Non-pigmented ciliary epithelial cell (primary cell): ENCODE measurements around the gene RFTN1.
A peak's percentile ranks its signal among the peaks of the same experiment; 100 is the strongest.

Source experiments
- DNase-seq: peaks from one replicate; pipeline ENCODE4 v3.0.0-alpha.2; 2010; ENCODE audit warnings: low read depth

The RFTN1 gene

GRCh38 chr3:16486201-16486600 is 27.3 kb downstream of the RFTN1 start:
- DNase-seq = no peak

- no peak for DNase-seq
These were observed 28.0 kb downstream of the RFTN1 start for GRCh38 chr3:16485395-16485992.

GRCh38 chr3:16484984-16485383 is 28.5 kb downstream of the RFTN1 start:
- DNase-seq = no peak

- DNase-seq = peak; percentile 96
These were observed 29.3 kb downstream of the RFTN1 start for GRCh38 chr3:16484216-16484615.

- DNase-seq = no peak
These were observed 30.5 kb downstream of the RFTN1 start for GRCh38 chr3:16482770-16483531.

- DNase-seq = no peak
These were observed 31.2 kb downstream of the RFTN1 start for GRCh38 chr3:16482194-16482769.

GRCh38 chr3:16481546-16481897 is 32.0 kb downstream of the RFTN1 start:
- DNase-seq = no peak

GRCh38 chr3:16480861-16481545 is 32.5 kb downstream of the RFTN1 start:
- DNase-seq = no peak

- peak; percentile 79 for DNase-seq
These were observed 35.0 kb downstream of the RFTN1 start for GRCh38 chr3:16478516-16478915.

- DNase-seq = no peak
These were observed 36.0 kb downstream of the RFTN1 start for GRCh38 chr3:16477521-16477920.

GRCh38 chr3:16477056-16477455 is 36.4 kb downstream of the RFTN1 start:
- no peak for DNase-seq

GRCh38 chr3:16476636-16477035 is 36.9 kb downstream of the RFTN1 start:
- peak; percentile 95 for DNase-seq

- DNase-seq = no peak
These were observed 37.7 kb downstream of the RFTN1 start for GRCh38 chr3:16475766-16476165.

- DNase-seq = no peak
These were observed 38.6 kb downstream of the RFTN1 start for GRCh38 chr3:16474920-16475319.

- DNase-seq = peak; percentile 51
These were observed 39.3 kb downstream of the RFTN1 start for GRCh38 chr3:16474216-16474615.

- no peak for DNase-seq
These were observed 40.9 kb downstream of the RFTN1 start for GRCh38 chr3:16472593-16472992.

GRCh38 chr3:16471897-16472296 is 41.6 kb downstream of the RFTN1 start:
- DNase-seq = no peak

- DNase-seq = no peak
These were observed 42.9 kb downstream of the RFTN1 start for GRCh38 chr3:16470590-16470989.

- no peak for DNase-seq
These were observed 45.0 kb downstream of the RFTN1 start for GRCh38 chr3:16468336-16469098.

GRCh38 chr3:16468002-16468335 is 45.5 kb downstream of the RFTN1 start:
- no peak for DNase-seq

- DNase-seq = no peak
These were observed 46.1 kb downstream of the RFTN1 start for GRCh38 chr3:16467393-16467792.

- DNase-seq = no peak
These were observed 46.7 kb downstream of the RFTN1 start for GRCh38 chr3:16466822-16467221.
